Mesenchymal stem cell (in vitro differentiated cells and primary cell): ENCODE results near the gene TMCO4.

Source experiments
- DNase-seq: peaks from one replicate; pipeline ENCODE4 v3.0.0-alpha.2; 2013
- H2AFZ ChIP-seq: one replicate; pipeline ENCODE4 v1.6.1; 2013; ENCODE audit warnings: low read depth, mild to moderate bottlenecking, control low read depth, inconsistent platforms, low read length, moderate library complexity
- H2AK5ac ChIP-seq: 2 replicates; pipeline ENCODE4 v1.6.1; 2013; ENCODE audit warnings: low read length, moderate library complexity, mild to moderate bottlenecking, inconsistent platforms; ENCODE audit not compliant: severe bottlenecking
- H2BK120ac ChIP-seq: one replicate; pipeline ENCODE4 v1.6.1; 2013; ENCODE audit warnings: low read depth, mild to moderate bottlenecking, inconsistent platforms, low read length, moderate library complexity
- H2BK12ac ChIP-seq, 2 experiments: one replicate each; pipeline ENCODE4 v1.6.1; 2013; ENCODE audit warnings: inconsistent platforms in 2 of 2, low read length in 2 of 2, mild to moderate bottlenecking in 2 of 2, moderate library complexity in 2 of 2, control low read depth in 1 of 2
- H2BK15ac ChIP-seq: one replicate; pipeline ENCODE4 v1.6.1; 2013; ENCODE audit warnings: mild to moderate bottlenecking, low read depth, inconsistent platforms; ENCODE audit not compliant: poor library complexity, severe bottlenecking
- H2BK5ac ChIP-seq: 2 replicates; pipeline ENCODE4 v1.6.1; 2013; ENCODE audit warnings: low read depth, mild to moderate bottlenecking, low read length, control low read depth, inconsistent platforms; ENCODE audit not compliant: poor library complexity, severe bottlenecking
- H3K14ac ChIP-seq, 2 experiments: one replicate each; pipeline ENCODE4 v1.6.1; 2013; ENCODE audit warnings: inconsistent platforms in 2 of 2, low read length in 2 of 2, control low read depth in 1 of 2, mild to moderate bottlenecking in 1 of 2, moderate library complexity in 1 of 2
- H3K18ac ChIP-seq, 2 experiments: one replicate each; pipeline ENCODE4 v1.6.1; 2013; ENCODE audit warnings: inconsistent platforms in 2 of 2, low read length in 2 of 2, control low read depth in 1 of 2, low read depth in 1 of 2, mild to moderate bottlenecking in 1 of 2
- H3K23ac ChIP-seq, 2 experiments: one replicate each; pipeline ENCODE4 v1.6.1; 2013; ENCODE audit warnings: inconsistent platforms in 2 of 2, low read length in 2 of 2, mild to moderate bottlenecking in 2 of 2, moderate library complexity in 2 of 2, control low read depth in 1 of 2
- H3K27ac ChIP-seq: 2 replicates; pipeline ENCODE4 v1.5.1; 2013; ENCODE audit warnings: mild to moderate bottlenecking, moderate library complexity, low read length, control low read depth, inconsistent platforms; ENCODE audit not compliant: poor library complexity, severe bottlenecking
- H3K27me3 ChIP-seq, 2 experiments: 2 replicates each; pipeline versions ENCODE4 v1.6.1 to v1.7.0; 2013; ENCODE audit warnings: low read length in 2 of 2, mild to moderate bottlenecking in 2 of 2, moderate library complexity in 2 of 2, control low read depth in 1 of 2, inconsistent platforms in 1 of 2; ENCODE audit not compliant: control insufficient read depth in 1 of 2, insufficient read depth in 1 of 2
- H3K36me3 ChIP-seq, 2 experiments: 2 replicates each; pipeline versions ENCODE4 v1.6.1 to v1.7.0; 2013; ENCODE audit warnings: low read length in 2 of 2, control low read depth in 1 of 2, inconsistent platforms in 1 of 2, low read depth in 1 of 2, mild to moderate bottlenecking in 1 of 2; ENCODE audit not compliant: insufficient read depth in 2 of 2, control insufficient read depth in 1 of 2
- H3K4ac ChIP-seq, 2 experiments: one replicate each; pipeline ENCODE4 v1.6.1; 2013; ENCODE audit warnings: inconsistent platforms in 2 of 2, low read length in 2 of 2, mild to moderate bottlenecking in 2 of 2, moderate library complexity in 2 of 2, control low read depth in 1 of 2, low read depth in 1 of 2
- H3K4me1 ChIP-seq: 2 replicates; pipeline ENCODE4 v1.6.1; 2013; ENCODE audit warnings: low read depth, low read length, control low read depth; ENCODE audit not compliant: control insufficient read depth, insufficient read depth
- H3K4me2 ChIP-seq: 2 replicates; pipeline ENCODE4 v1.6.1; 2013; ENCODE audit warnings: low read length, mild to moderate bottlenecking, inconsistent platforms; ENCODE audit not compliant: poor library complexity, severe bottlenecking
- H3K4me3 ChIP-seq, 2 experiments: 2 replicates each; pipeline versions ENCODE4 v1.5.1 to v1.7.0; 2013; ENCODE audit warnings: low read length in 2 of 2, mild to moderate bottlenecking in 2 of 2, control low read depth in 1 of 2, low read depth in 1 of 2; ENCODE audit not compliant: insufficient read depth in 1 of 2
- H3K79me1 ChIP-seq: replicated peaks from 2 replicates; pipeline ENCODE4 v1.6.1; 2013; ENCODE audit warnings: mild to moderate bottlenecking, control low read depth, low read length, inconsistent platforms; ENCODE audit not compliant: poor library complexity, severe bottlenecking
- H3K9ac ChIP-seq: 2 replicates; pipeline ENCODE4 v1.7.0; 2013; ENCODE audit warnings: mild to moderate bottlenecking, low read length, moderate library complexity
- H3K9me3 ChIP-seq: 2 replicates; pipeline ENCODE4 v1.7.0; 2013; ENCODE audit warnings: mild to moderate bottlenecking, low read length; ENCODE audit not compliant: control insufficient read depth
- H4K8ac ChIP-seq: one replicate; pipeline ENCODE4 v1.6.1; 2013; ENCODE audit warnings: inconsistent platforms, mild to moderate bottlenecking, low read length, moderate library complexity
- H4K91ac ChIP-seq: one replicate; pipeline ENCODE4 v1.6.1; 2013; ENCODE audit warnings: mild to moderate bottlenecking, low read length, inconsistent platforms
- WGBS: methylation state at CpG from one replicate; pipeline ENCODE4 v1.1.7; 2013; ENCODE audit warnings: mixed read lengths; 5-methylcytosine and 5-hydroxymethylcytosine counted together

Gene TMCO4

GRCh38 chr1:19730793-19731192 is 68.9 kb downstream of the TMCO4 start:
- H3K14ac ChIP-seq: no peak overlapping the region
- H3K36me3 ChIP-seq: peaks cover 24 to 41% of the 10 kb centered on the region in 2 experiments
- no peak overlapping the region for H2AFZ ChIP-seq
- H2BK15ac ChIP-seq: no peak overlapping the region
- H3K23ac ChIP-seq: no peak overlapping the region
- H3K4me2 ChIP-seq: no peak overlapping the region
- peaks cover 10% of the 10 kb centered on the region for H3K9me3 ChIP-seq
- H3K4me1 ChIP-seq: peaks cover 16% of the 10 kb centered on the region
- no peak overlapping the region for H3K4me3 ChIP-seq
- no peak overlapping the region for H2AK5ac ChIP-seq
- H2BK5ac ChIP-seq: no peak overlapping the region
- no peak overlapping the region for H4K91ac ChIP-seq
- no peak overlapping the region for H3K9ac ChIP-seq
- 76% methylated on average over 2 of the region's 3 CpGs for WGBS
- H4K8ac ChIP-seq: no peak overlapping the region
- H3K27ac ChIP-seq: no peak overlapping the region
- no peaks in the 10 kb centered on the region for H3K27me3 ChIP-seq
- no peak for DNase-seq
- H2BK120ac ChIP-seq: no peak overlapping the region
- H2BK12ac ChIP-seq: no peak overlapping the region
- H3K18ac ChIP-seq: no peak overlapping the region
- no peak overlapping the region for H3K4ac ChIP-seq
- no peaks in the 10 kb centered on the region for H3K79me1 ChIP-seq

GRCh38 chr1:19730232-19730631 is 69.5 kb downstream of the TMCO4 start:
- no peak for DNase-seq
- H2AFZ ChIP-seq: no peak overlapping the region
- no peak overlapping the region for H2BK120ac ChIP-seq
- H3K36me3 ChIP-seq: peaks cover 29 to 42% of the 10 kb centered on the region in 2 experiments
- no peaks in the 10 kb centered on the region for H3K79me1 ChIP-seq
- H2BK5ac ChIP-seq: no peak overlapping the region
- no peak overlapping the region for H4K8ac ChIP-seq
- no peak overlapping the region for H3K23ac ChIP-seq
- H3K18ac ChIP-seq: no peak overlapping the region
- H2AK5ac ChIP-seq: no peak overlapping the region
- peaks cover 10% of the 10 kb centered on the region for H3K9me3 ChIP-seq
- H3K27me3 ChIP-seq: no peaks in the 10 kb centered on the region
- H3K14ac ChIP-seq: no peak overlapping the region
- H3K4me1 ChIP-seq: peaks cover 13% of the 10 kb centered on the region
- H2BK12ac ChIP-seq: no peak overlapping the region
- WGBS: 98% methylated on average over 3 of the region's 3 CpGs
- no peak overlapping the region for H3K4me2 ChIP-seq
- no peak overlapping the region for H4K91ac ChIP-seq
- no peak overlapping the region for H3K4me3 ChIP-seq
- no peak overlapping the region for H3K27ac ChIP-seq
- H3K4ac ChIP-seq: no peak overlapping the region
- H3K9ac ChIP-seq: no peak overlapping the region
- no peak overlapping the region for H2BK15ac ChIP-seq

DNA sequence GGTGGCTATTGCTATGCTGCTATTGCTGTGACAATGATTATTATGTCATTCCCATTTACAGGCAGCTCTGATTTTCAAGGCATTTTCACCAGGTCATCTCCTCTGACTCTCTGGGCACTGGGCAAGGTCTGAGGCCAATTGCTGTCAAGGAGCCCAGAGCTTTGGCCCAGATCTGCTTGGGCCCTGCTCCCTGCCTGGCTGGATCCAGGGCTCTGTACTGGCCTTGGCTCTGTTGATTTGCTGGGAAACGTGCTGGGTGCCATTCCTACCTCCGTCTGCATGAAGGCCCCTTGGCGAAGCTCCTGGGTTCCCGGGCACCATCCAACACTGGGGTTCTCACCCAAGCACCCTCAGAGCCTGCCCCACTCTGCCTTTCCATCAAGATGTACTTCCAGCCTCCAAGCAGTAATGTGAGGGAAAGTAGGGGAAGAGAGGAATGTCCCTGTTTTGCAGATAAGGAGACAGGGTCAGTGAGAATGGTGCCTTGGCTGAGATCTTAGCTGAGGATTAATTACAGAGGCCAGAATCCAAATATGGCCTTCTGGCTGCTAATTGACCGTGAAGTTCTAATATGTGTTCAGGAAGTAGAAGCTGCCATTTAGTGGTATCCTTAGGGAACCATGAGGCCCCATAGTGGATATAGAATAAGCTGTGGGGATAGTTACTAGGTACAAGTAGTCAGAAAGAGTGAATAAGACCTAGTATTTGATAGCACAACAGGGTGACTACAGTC is 71.1 kb downstream of the TMCO4 start:
- Histone ChIP-seq H3K4me1 (no peaks in the 10 kb centered on the region), H3K18ac (no peak overlapping the region), H3K14ac (no peak overlapping the region), H3K27ac (no peak overlapping the region), H2BK120ac (no peak overlapping the region), H2BK12ac (no peak overlapping the region), H3K9me3 (peaks cover 10% of the 10 kb centered on the region), H4K91ac (no peak overlapping the region), H4K8ac (no peak overlapping the region), H2AFZ (no peak overlapping the region), H3K79me1 (no peaks in the 10 kb centered on the region), H3K27me3 (no peaks in the 10 kb centered on the region), H2AK5ac (no peak overlapping the region), H3K9ac (no peak overlapping the region), H3K36me3 (peaks cover 32 to 46% of the 10 kb centered on the region in 2 experiments), H2BK15ac (no peak overlapping the region), H3K4ac (no peak overlapping the region), H3K4me3 (no peak overlapping the region), H3K23ac (no peak overlapping the region), H3K4me2 (no peak overlapping the region), H2BK5ac (no peak overlapping the region)
- 90% methylated on average over 4 of the region's 5 CpGs for WGBS
- no peak for DNase-seq

DNA sequence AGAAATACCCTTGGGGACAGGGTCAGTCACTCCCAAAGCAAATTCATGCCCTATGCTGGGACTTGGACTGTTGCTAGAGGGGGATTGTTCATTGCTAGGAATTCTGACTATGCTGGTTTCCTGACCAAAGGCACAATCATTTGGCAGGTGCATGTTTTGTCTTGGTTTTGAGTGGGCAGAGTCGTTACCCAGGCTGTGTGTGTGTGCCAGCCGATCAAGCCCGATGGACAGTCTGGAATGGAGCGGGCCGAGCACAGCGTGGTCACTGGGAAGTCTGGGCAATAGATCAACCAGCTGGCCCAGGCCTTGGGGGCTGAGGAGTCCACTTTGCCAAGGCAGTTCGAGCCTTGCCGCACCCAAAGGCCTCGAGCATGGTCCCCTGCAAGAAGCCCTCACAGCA is 74.1 kb downstream of the TMCO4 start:
- Histone ChIP-seq H3K4me3 (no peak overlapping the region), H3K23ac (no peak overlapping the region), H3K79me1 (no peaks in the 10 kb centered on the region), H3K14ac (no peak overlapping the region), H3K4me2 (no peak overlapping the region), H3K18ac (no peak overlapping the region), H2BK12ac (no peak overlapping the region), H2BK120ac (no peak overlapping the region), H3K27ac (no peak overlapping the region), H3K4ac (no peak overlapping the region), H4K8ac (no peak overlapping the region), H2BK5ac (no peak overlapping the region), H3K9me3 (peaks cover 8% of the 10 kb centered on the region), H3K9ac (no peak overlapping the region), H3K4me1 (no peaks in the 10 kb centered on the region), H3K27me3 (no peaks in the 10 kb centered on the region), H2AFZ (no peak overlapping the region), H3K36me3 (peaks cover 33 to 36% of the 10 kb centered on the region in 2 experiments), H2BK15ac (no peak overlapping the region), H4K91ac (no peak overlapping the region), H2AK5ac (no peak overlapping the region)
- WGBS: 95% methylated on average over 9 of the region's 9 CpGs
- DNase-seq: no peak
